H1 (cell line): ENCODE measurements around the gene CPHXL2. TPM values are rescaled to one million over a fixed set of nuclear protein-coding genes. Genes with fewer than 3 reads are reported as not detected.

Source experiments
- CBX8 ChIP-seq: fragments of 300-800, 300-1000 bp; sonication (generic); IDR thresholded peaks from 2 replicates; pipeline ENCODE4 v1.7.1; 2016; ENCODE audit warnings: low read depth, low read length, borderline replicate concordance
- CHD1 ChIP-seq: IDR thresholded peaks from 2 replicates; pipeline ENCODE4 v1.6.1; 2012; ENCODE audit warnings: low read depth, low read length, improper control_type of control experiment
- CREB1 ChIP-seq: IDR thresholded peaks from 2 replicates; pipeline ENCODE4 v1.6.1; 2012; ENCODE audit warnings: inconsistent platforms
- CTBP2 ChIP-seq: IDR thresholded peaks from 2 replicates; pipeline ENCODE4 v1.7.0; 2011; ENCODE audit warnings: borderline replicate concordance, mild to moderate bottlenecking, moderate library complexity, mixed read lengths, low read length; ENCODE audit not compliant: insufficient read depth, insufficient read length
- GTF2F1 ChIP-seq: IDR thresholded peaks from 2 replicates; pipeline ENCODE4 v1.6.1; 2012; ENCODE audit warnings: low read depth, low read length, improper control_type of control experiment, borderline replicate concordance
- HDAC2 ChIP-seq, 2 experiments: fragments of 300-600 bp in 1 of 2; sonication (generic) in 1 of 2; IDR thresholded peaks; 2 replicates each; pipeline ENCODE4 v1.6.1; 2011 to 2012; ENCODE audit warnings: low read depth in 2 of 2, low read length in 2 of 2, mild to moderate bottlenecking in 2 of 2, moderate library complexity in 2 of 2, borderline replicate concordance in 1 of 2, inconsistent platforms in 1 of 2
- MAX ChIP-seq: IDR thresholded peaks from 2 replicates; pipeline ENCODE4 v1.6.1; 2012; ENCODE audit warnings: inconsistent platforms
- NRF1 ChIP-seq: IDR thresholded peaks from 2 replicates; pipeline ENCODE4 v1.6.1; 2011; ENCODE audit warnings: mild to moderate bottlenecking, low read depth, low read length, improper control_type of control experiment
- POU5F1 ChIP-seq: IDR thresholded peaks from 2 replicates; pipeline ENCODE4 v1.6.1; 2011; ENCODE audit warnings: low read depth, mild to moderate bottlenecking, low read length, moderate library complexity
- SP2 ChIP-seq: IDR thresholded peaks from 2 replicates; pipeline ENCODE4 v1.6.1; 2012; ENCODE audit warnings: mild to moderate bottlenecking, low read length, inconsistent platforms
- SUZ12 ChIP-seq: fragments of 200-600 bp; sonication (generic); IDR thresholded peaks from 2 replicates; pipeline ENCODE4 v1.6.1; 2012; ENCODE audit warnings: mild to moderate bottlenecking, inconsistent platforms, low read length, moderate library complexity, mixed read lengths
- polyA plus RNA-seq, 7 experiments: library from polyadenylated mRNA; depleted of rRNA in 3 of 7; stranded (reverse) in 5 of 7; unstranded in 2 of 7; fragments of >200 nt in 5 of 7; fragments of 200-250 nt in 2 of 7; gene quantifications; 1 replicate in 5 of 7; 2 replicates in 1 of 7; 4 replicates in 1 of 7; pipeline versions ENCODE4 v1.2.1 to v1.2.3, GENCODE V29; 2011 to 2013; ENCODE audit warnings: missing spikeins in 2 of 7, mixed read lengths in 2 of 7
- total RNA-seq: library from RNA; stranded (reverse); fragmentation: NEBNext Ultra II Directional; extraction: Animal tissue kit (Norgen Biotek cat#: 25700); gene quantifications from 2 replicates; pipeline ENCODE4 v1.2.1, GENCODE V29; 2021
- TF ChIP-seq, protein P1 (sequence below): fragments of 300-600 bp; sonication (generic); IDR thresholded peaks from 2 replicates; pipeline ENCODE4 v1.7.1; 2012; ENCODE audit warnings: low read length, moderate library complexity, mild to moderate bottlenecking, inconsistent platforms; ENCODE audit not compliant: insufficient replicate concordance

CPHXL2 gene
- total and polyA plus RNA-seq, 2 of the 8 experiments (the other 6 are each of a cell fraction or from before 2014, with no cell fraction given) = not detected

DNA sequence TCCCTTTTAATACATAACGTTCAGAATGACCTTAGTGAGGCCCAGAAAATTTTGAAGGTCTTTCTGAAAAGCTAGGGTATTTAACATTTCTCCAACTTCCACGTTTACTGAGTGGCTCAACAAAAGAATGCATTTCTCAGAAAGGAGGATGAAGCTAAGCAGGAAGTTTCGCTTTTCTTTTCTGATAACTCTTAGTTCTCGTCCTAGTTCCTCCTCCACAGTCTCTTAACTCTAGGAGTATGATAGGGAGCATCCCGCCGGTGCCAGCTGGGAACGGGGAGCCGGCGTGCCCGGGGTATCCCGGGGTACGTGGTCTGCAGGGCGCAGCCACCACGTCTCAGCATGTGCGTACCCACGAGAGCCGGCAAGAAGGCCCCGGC, 29.7 kb downstream of the CPHXL2 start (continued):
- TF ChIP-seq, protein P1, sequence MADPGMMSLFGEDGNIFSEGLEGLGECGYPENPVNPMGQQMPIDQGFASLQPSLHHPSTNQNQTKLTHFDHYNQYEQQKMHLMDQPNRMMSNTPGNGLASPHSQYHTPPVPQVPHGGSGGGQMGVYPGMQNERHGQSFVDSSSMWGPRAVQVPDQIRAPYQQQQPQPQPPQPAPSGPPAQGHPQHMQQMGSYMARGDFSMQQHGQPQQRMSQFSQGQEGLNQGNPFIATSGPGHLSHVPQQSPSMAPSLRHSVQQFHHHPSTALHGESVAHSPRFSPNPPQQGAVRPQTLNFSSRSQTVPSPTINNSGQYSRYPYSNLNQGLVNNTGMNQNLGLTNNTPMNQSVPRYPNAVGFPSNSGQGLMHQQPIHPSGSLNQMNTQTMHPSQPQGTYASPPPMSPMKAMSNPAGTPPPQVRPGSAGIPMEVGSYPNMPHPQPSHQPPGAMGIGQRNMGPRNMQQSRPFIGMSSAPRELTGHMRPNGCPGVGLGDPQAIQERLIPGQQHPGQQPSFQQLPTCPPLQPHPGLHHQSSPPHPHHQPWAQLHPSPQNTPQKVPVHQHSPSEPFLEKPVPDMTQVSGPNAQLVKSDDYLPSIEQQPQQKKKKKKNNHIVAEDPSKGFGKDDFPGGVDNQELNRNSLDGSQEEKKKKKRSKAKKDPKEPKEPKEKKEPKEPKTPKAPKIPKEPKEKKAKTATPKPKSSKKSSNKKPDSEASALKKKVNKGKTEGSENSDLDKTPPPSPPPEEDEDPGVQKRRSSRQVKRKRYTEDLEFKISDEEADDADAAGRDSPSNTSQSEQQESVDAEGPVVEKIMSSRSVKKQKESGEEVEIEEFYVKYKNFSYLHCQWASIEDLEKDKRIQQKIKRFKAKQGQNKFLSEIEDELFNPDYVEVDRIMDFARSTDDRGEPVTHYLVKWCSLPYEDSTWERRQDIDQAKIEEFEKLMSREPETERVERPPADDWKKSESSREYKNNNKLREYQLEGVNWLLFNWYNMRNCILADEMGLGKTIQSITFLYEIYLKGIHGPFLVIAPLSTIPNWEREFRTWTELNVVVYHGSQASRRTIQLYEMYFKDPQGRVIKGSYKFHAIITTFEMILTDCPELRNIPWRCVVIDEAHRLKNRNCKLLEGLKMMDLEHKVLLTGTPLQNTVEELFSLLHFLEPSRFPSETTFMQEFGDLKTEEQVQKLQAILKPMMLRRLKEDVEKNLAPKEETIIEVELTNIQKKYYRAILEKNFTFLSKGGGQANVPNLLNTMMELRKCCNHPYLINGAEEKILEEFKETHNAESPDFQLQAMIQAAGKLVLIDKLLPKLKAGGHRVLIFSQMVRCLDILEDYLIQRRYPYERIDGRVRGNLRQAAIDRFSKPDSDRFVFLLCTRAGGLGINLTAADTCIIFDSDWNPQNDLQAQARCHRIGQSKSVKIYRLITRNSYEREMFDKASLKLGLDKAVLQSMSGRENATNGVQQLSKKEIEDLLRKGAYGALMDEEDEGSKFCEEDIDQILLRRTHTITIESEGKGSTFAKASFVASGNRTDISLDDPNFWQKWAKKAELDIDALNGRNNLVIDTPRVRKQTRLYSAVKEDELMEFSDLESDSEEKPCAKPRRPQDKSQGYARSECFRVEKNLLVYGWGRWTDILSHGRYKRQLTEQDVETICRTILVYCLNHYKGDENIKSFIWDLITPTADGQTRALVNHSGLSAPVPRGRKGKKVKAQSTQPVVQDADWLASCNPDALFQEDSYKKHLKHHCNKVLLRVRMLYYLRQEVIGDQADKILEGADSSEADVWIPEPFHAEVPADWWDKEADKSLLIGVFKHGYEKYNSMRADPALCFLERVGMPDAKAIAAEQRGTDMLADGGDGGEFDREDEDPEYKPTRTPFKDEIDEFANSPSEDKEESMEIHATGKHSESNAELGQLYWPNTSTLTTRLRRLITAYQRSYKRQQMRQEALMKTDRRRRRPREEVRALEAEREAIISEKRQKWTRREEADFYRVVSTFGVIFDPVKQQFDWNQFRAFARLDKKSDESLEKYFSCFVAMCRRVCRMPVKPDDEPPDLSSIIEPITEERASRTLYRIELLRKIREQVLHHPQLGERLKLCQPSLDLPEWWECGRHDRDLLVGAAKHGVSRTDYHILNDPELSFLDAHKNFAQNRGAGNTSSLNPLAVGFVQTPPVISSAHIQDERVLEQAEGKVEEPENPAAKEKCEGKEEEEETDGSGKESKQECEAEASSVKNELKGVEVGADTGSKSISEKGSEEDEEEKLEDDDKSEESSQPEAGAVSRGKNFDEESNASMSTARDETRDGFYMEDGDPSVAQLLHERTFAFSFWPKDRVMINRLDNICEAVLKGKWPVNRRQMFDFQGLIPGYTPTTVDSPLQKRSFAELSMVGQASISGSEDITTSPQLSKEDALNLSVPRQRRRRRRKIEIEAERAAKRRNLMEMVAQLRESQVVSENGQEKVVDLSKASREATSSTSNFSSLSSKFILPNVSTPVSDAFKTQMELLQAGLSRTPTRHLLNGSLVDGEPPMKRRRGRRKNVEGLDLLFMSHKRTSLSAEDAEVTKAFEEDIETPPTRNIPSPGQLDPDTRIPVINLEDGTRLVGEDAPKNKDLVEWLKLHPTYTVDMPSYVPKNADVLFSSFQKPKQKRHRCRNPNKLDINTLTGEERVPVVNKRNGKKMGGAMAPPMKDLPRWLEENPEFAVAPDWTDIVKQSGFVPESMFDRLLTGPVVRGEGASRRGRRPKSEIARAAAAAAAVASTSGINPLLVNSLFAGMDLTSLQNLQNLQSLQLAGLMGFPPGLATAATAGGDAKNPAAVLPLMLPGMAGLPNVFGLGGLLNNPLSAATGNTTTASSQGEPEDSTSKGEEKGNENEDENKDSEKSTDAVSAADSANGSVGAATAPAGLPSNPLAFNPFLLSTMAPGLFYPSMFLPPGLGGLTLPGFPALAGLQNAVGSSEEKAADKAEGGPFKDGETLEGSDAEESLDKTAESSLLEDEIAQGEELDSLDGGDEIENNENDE = no peak
- peak in 1 of 2 experiments; percentile 57; a peak in 1 of 4 replicates for TF ChIP-seq HDAC2 (IDR thresholded peaks at IDR 0.05; ENCODE audit: borderline replicate concordance in 1 of 2, low read depth in 2 of 2, low read length in 2 of 2)
- TF ChIP-seq CHD1 = peak; percentile 63; the same call in 1 of the 2 replicates
- TF ChIP-seq GTF2F1 = no peak
- TF ChIP-seq CTBP2 = no peak
- TF ChIP-seq MAX = peak; percentile 28; the same call in 1 of the 2 replicates
- no peak for TF ChIP-seq POU5F1
- no peak for TF ChIP-seq CREB1
- no peak for TF ChIP-seq NRF1
- no peak for TF ChIP-seq SUZ12
- TF ChIP-seq CBX8 = no peak
- TF ChIP-seq SP2 = no peak
